GM13977 (cell line): ENCODE data around the gene CXCL5.

Source experiments
- DNase-seq: peaks from one replicate; pipeline ENCODE4 v3.0.0; 2012; ENCODE audit warnings: low spot score
- in situ Hi-C: fragments of 300-500 bp; cut with MboI; formaldehyde crosslinking; loops from one replicate; pipeline ENCODE4 v1.12.0; 2022; ENCODE audit warnings: low sequenced_read_pairs, low pct_unique_long_range_greater_than_20kb, mixed read lengths, inconsistent platforms; ENCODE audit not compliant: unreplicated experiment
- TF ChIP-seq, protein P1 (sequence below): IDR thresholded peaks from 2 replicates; pipeline ENCODE4 v1.5.1; 2012; ENCODE audit warnings: mild to moderate bottlenecking, control low read depth; ENCODE audit not compliant: insufficient read depth; ENCODE audit errors: extremely low read depth, missing control alignments

The CXCL5 gene

DNA sequence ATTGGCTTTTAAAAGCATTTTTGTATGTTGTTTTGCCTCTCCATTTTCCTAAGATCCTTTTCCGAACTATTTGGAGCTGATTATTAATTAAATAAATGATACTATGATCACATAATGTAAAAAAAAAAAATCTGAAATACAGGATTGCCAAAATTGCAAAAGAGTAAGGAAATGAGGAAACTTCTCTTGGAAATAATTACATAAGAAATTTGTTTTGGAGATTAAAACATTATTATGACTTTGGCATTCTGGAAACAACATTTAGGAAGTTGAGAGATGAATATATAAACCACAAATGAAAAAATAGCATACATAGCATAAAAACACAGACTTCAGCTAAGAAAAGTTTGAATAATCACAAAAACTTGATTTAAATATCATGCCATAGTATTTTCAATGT, 50.2 kb downstream of the CXCL5 start:
- TF ChIP-seq, protein P1, sequence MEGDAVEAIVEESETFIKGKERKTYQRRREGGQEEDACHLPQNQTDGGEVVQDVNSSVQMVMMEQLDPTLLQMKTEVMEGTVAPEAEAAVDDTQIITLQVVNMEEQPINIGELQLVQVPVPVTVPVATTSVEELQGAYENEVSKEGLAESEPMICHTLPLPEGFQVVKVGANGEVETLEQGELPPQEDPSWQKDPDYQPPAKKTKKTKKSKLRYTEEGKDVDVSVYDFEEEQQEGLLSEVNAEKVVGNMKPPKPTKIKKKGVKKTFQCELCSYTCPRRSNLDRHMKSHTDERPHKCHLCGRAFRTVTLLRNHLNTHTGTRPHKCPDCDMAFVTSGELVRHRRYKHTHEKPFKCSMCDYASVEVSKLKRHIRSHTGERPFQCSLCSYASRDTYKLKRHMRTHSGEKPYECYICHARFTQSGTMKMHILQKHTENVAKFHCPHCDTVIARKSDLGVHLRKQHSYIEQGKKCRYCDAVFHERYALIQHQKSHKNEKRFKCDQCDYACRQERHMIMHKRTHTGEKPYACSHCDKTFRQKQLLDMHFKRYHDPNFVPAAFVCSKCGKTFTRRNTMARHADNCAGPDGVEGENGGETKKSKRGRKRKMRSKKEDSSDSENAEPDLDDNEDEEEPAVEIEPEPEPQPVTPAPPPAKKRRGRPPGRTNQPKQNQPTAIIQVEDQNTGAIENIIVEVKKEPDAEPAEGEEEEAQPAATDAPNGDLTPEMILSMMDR: no peak
- DNase-seq: no peak
- in situ Hi-C loops: no loop called here

DNA sequence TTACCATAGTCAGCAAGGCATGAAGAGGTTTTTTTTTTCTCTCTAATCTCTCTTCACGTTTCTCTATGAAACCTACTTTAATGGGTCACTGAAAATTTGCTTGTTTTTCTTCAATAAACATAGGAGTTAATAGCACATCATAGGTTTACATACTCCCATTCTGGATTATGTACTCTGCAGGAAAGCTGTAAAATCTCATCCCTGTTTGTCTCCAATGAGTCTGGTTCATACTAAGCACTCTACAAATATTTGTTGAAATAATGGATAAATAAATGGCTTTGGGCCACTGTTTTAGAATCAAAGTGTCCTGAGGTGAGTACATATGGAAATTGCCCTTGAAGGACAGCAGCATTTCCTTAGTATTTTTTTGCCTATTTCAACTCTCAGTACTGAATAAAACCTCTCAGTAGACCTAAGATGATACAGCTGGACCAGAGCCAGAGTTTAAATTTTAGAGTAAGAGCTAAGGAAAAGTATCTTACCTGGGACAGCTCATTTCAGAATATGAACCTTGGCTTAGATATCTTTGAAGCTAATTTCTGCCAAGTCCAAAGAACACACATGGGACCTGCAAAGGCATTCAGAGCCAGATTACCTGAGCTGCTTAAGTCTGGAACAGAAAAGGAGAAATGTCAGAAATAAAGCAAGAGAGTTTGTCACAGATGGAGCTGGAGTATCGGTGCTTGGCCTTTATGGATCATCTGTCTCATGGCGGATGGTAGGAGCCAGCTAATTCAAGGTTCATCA, 51.1 kb downstream of the CXCL5 start:
- no peak for DNase-seq
- TF ChIP-seq, protein P1: no peak
- in situ Hi-C loops: no loop called here

DNA sequence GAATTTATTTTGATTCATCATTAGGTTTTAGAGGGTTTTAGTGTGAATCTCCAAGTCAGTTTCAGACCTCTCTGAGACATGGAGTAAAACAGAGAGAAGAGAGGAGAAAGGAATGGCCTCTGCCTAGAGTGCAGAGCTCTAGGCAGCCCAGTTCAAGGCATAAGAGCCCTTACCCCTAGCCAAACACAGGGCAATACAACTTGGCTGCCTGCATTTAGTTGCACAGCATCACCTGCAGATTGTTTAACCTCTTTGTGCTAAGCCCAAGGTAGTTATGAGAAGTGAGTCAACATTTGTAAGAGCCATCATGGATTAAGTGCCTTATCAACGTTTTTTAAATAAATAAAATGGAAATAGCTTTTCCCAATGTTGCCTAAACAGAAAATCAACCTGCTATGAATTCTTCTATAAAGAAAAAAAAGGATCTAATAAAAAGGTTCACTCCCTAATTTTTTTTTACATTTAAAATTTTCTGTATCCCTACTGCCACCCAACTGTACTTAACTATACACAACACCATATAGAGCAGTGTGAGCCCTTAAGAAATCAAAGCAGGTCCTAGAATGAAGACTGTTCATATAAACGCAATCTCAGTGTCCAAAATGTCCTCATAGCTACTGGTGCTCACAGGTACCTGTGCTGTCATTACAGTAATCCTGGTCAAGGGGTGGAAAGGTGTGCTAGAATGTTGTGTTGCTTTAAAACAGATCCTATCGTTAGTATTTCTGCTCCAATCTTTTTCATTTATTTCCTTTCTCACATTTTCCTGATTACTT, 52.6 kb downstream of the CXCL5 start:
- TF ChIP-seq, protein P1: no peak
- no peak for DNase-seq
- in situ Hi-C loops: no loop called here
